Hair follicular keratinocyte (primary cell): Measurements from ENCODE around the gene CTTNBP2NL. TPM values are rescaled to one million over a fixed set of nuclear protein-coding genes. Genes with fewer than 3 reads are reported as not detected.

Source experiments
- total RNA-seq: library from RNA; depleted of rRNA; stranded (reverse); fragments of >200 nt; gene quantifications from 2 replicates; pipeline ENCODE4 v1.2.3, GENCODE V29; 2015

The CTTNBP2NL gene
- 11.5 and 17.0 TPM in 2 replicates for total RNA-seq

DNA sequence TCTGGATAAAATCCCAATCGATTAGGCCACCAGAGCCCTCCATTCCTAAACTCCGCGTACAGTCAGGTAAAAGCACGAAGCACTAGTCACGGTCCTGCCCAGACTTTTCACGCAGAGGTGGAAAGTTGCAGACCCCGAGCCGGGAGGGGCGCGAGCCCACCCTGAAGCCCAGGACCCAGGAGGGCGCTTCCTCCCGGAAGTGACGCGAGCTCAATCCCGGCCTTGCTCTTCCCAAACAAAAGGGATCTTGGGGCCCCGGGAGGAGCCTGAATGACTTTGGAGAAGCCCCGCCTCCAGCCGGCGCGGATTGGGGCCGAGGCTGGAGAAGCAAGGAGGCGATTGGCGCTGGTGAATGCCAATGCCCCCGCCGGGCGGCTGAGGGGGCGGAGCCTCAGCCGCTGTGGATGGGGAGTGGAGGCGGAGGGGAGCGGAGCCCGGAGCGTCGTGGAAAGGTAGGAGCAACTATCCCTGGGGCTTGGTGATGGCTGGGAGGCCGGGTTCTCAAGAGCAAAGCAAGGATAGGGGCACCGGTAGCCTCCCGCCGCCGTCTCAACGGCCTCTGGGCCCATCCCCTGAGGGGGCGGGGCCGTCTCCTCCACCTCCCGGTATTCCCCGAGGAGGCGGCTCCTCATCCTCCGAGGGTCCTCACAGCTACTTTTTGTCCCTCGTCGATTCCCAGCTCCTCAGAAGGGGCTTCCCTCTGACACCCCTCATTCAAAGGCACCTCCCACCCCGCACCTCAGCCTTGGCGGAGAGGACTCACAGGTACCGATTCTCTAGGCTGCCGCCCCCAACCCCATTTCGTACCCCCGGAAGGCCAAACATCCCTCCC lies at the start of gene CTTNBP2NL:
Gene CTTNBP2NL (plus strand): TSS at position 394 of the 832 bp plus-strand sequence. CDS start 19,952 bp downstream, outside the sequence.

GRCh38 chr1:112508278-112509004 lies 112.4 kb downstream of the CTTNBP2NL start, which contains the start of gene WNT2B:
Gene WNT2B (plus strand): TSS chr1:112508965. CDS start chr1:112509263, 298 bp downstream.

Other genes starting within 250 kb of the CTTNBP2NL start
- 0.30 and 0.78 TPM in 2 replicates for gene WNT2B, start 112.8 kb downstream of the CTTNBP2NL start, total RNA-seq
- 9.7 and 10.6 TPM in 2 replicates for gene ST7L, start 222.9 kb downstream of the CTTNBP2NL start, total RNA-seq
- 230 and 261 TPM in 2 replicates for gene CAPZA1, start 223.6 kb downstream of the CTTNBP2NL start, total RNA-seq